OCI-LY3 (cell line): ENCODE results near the gene CCR4.
"Not testable (repeated sequence)": the region's sequence is repeated elsewhere in the genome, so short reads cannot be mapped to it uniquely, and the experiment has no call there.

Experiments used
- H2AFZ ChIP-seq: fragments of 200-600, 300-600 bp; shearing (Covaris generic); 2 replicates; pipeline ENCODE4 v1.6.0; 2014; ENCODE audit warnings: antibody characterized with exemption, low read depth, low read length
- H3K27ac ChIP-seq: fragments of 200-600, 300-600 bp; sonication (generic); 2 replicates; pipeline ENCODE4 v1.5.1; 2014; ENCODE audit warnings: mild to moderate bottlenecking, low read length, moderate library complexity, mixed read lengths
- H3K27me3 ChIP-seq: fragments of 200-600, 300-600 bp; sonication (generic); 2 replicates; pipeline ENCODE4 v1.6.1; 2014; ENCODE audit warnings: low read depth, low read length, mixed read lengths
- H3K36me3 ChIP-seq: fragments of 200-600, 300-600 bp; sonication (generic); replicated peaks from 2 replicates; pipeline ENCODE3; 2014; ENCODE audit warnings: low read depth, low read length, mixed read lengths
- H3K4me1 ChIP-seq: fragments of 300-600, 200-600 bp; sonication (generic); 2 replicates; pipeline ENCODE4 v1.6.1; 2014; ENCODE audit warnings: low read length, mixed read lengths
- H3K4me2 ChIP-seq: fragments of 200-600, 300-600 bp; sonication (generic); 2 replicates; pipeline ENCODE4 v1.6.1; 2014; ENCODE audit warnings: low read length, mixed read lengths
- H3K4me3 ChIP-seq: fragments of 300-600, 200-600 bp; sonication (generic); 2 replicates; pipeline ENCODE4 v1.5.1; 2014; ENCODE audit warnings: antibody characterized with exemption, mild to moderate bottlenecking, low read length, moderate library complexity
- H3K79me2 ChIP-seq: fragments of 300-600, 200-600 bp; shearing (Covaris generic); 2 replicates; pipeline ENCODE4 v1.6.1; 2014; ENCODE audit warnings: mild to moderate bottlenecking, low read length, mixed read lengths
- H3K9ac ChIP-seq: fragments of 300-600, 200-600 bp; shearing (Covaris generic); 2 replicates; pipeline ENCODE4 v1.6.0; 2014; ENCODE audit warnings: mild to moderate bottlenecking, low read length, moderate library complexity
- H3K9me3 ChIP-seq: fragments of 200-600, 300-600 bp; shearing (Covaris generic); 2 replicates; pipeline ENCODE4 v1.6.1; 2014; ENCODE audit warnings: low read length, mixed read lengths; ENCODE audit not compliant: insufficient read depth
- H4K20me1 ChIP-seq: fragments of 200-600, 300-600 bp; sonication (generic); 2 replicates; pipeline ENCODE4 v1.6.1; 2016; ENCODE audit warnings: low read length, mixed read lengths; ENCODE audit not compliant: insufficient read depth
- CTCF ChIP-seq: fragments of 200-600, 300-600 bp; sonication (generic); IDR thresholded peaks from 2 replicates; pipeline ENCODE4 v1.5.1; 2014; ENCODE audit warnings: antibody characterized with exemption, low read length, low read depth
- EZH2phosphoT487 ChIP-seq: fragments of 200-600 bp; shearing (Covaris generic); IDR thresholded peaks from 2 replicates; pipeline ENCODE4 v1.6.1; 2018; ENCODE audit warnings: antibody characterized with exemption, mixed run types, low read depth

The CCR4 gene

GRCh38 chr3:32951410-32951811 is at the start of gene CCR4:
TSS of gene CCR4 (plus strand) at chr3:32951644. CDS start at chr3:32953423, 1,779 bp downstream.
- Histone ChIP-seq H3K36me3 (no peaks in the 10 kb centered on the region), H3K4me2 (peak within 1 kb of the TSS; percentile 50), H4K20me1 (no peaks in the 10 kb centered on the region), H3K4me1 (peaks cover 51% of the 10 kb centered on the region), H3K79me2 (no peaks in the 10 kb centered on the region), H3K9ac (peak within 1 kb of the TSS; percentile 27; the same call in 1 of the 2 replicates), H3K27ac (peak within 1 kb of the TSS; percentile 50), H3K27me3 (no peaks in the 10 kb centered on the region), H3K9me3 (no peaks in the 10 kb centered on the region), H2AFZ (peak within 1 kb of the TSS; percentile 19; the same call in 1 of the 2 replicates), H3K4me3 (peak within 1 kb of the TSS; percentile 27)
- no peak for TF ChIP-seq CTCF
- no peak for TF ChIP-seq EZH2phosphoT487

- Histone ChIP-seq H3K4me3 (peak overlapping the region; percentile 62), H3K4me2 (peak overlapping the region; percentile 82)
- H3K27me3 ChIP-seq, H3K36me3 ChIP-seq, H3K9ac ChIP-seq, H3K79me2 ChIP-seq, H3K4me1 ChIP-seq, H3K27ac ChIP-seq, H3K9me3 ChIP-seq, H2AFZ ChIP-seq, H4K20me1 ChIP-seq: not testable (repeated sequence)
- peak; percentile 46 for TF ChIP-seq CTCF
Measured at GRCh38 chr3:32902887-32903371, 48.5 kb upstream of the CCR4 start.

GRCh38 chr3:32903953-32904352 is 47.5 kb upstream of the CCR4 start:
- no peak overlapping the region for H3K9ac ChIP-seq
- H4K20me1 ChIP-seq, result no peaks in the 10 kb centered on the region
- H2AFZ ChIP-seq, result no peak overlapping the region
- H3K27ac ChIP-seq, result no peak overlapping the region
- peaks cover 3% of the 10 kb centered on the region; the same call in 1 of the 2 replicates for H3K4me1 ChIP-seq
- no peaks in the 10 kb centered on the region for H3K9me3 ChIP-seq
- H3K27me3 ChIP-seq, result peaks cover 6% of the 10 kb centered on the region; the same call in 1 of the 2 replicates
- TF ChIP-seq CTCF (no peak), EZH2phosphoT487 (no peak)
- H3K79me2 ChIP-seq, result no peaks in the 10 kb centered on the region
- no peaks in the 10 kb centered on the region for H3K36me3 ChIP-seq
- no peak overlapping the region for H3K4me3 ChIP-seq
- no peak overlapping the region for H3K4me2 ChIP-seq

GRCh38 chr3:32909999-32910398 is 41.4 kb upstream of the CCR4 start:
- Histone ChIP-seq H3K27me3 (no peaks in the 10 kb centered on the region), H3K4me2 (no peak overlapping the region)
- TF ChIP-seq CTCF (no peak), EZH2phosphoT487 (no peak)

More at GRCh38 chr3:32909999-32910398, 41.4 kb upstream of the CCR4 start:
- Histone ChIP-seq H3K9ac (no peak overlapping the region), H2AFZ (no peak overlapping the region), H3K4me1 (no peaks in the 10 kb centered on the region), H4K20me1 (no peaks in the 10 kb centered on the region), H3K9me3 (no peaks in the 10 kb centered on the region), H3K36me3 (no peaks in the 10 kb centered on the region), H3K4me3 (no peak overlapping the region), H3K27ac (no peak overlapping the region), H3K79me2 (no peaks in the 10 kb centered on the region)
